ENCODE measurements around the gene NMNAT2.

Gene NMNAT2

DNA sequence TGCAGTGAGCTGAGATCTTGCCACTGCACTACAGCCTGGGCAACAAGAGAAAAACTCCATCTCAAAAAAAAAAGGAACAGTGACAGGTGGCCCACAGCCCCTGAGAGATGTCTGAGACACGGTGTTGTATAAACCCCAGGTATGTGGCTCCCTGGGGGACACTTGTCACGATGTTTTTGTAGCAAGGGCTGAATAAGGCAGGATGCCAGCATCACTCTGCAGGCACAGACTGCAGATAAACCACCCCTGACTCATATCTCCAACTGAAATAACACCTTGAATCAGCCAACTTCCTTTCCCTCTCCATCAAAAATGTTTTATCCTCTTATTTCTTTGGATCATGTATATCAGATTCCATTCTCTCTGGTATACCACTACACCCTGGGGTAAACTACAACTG, 52.5 kb downstream of the NMNAT2 start:
- no peak for DNase-seq (ENCODE audit: low read depth)

- DNase-seq (ENCODE audit: low read depth), result no peak
Measured at GRCh38 chr1:183365093-183365492, 53.1 kb downstream of the NMNAT2 start.

DNA sequence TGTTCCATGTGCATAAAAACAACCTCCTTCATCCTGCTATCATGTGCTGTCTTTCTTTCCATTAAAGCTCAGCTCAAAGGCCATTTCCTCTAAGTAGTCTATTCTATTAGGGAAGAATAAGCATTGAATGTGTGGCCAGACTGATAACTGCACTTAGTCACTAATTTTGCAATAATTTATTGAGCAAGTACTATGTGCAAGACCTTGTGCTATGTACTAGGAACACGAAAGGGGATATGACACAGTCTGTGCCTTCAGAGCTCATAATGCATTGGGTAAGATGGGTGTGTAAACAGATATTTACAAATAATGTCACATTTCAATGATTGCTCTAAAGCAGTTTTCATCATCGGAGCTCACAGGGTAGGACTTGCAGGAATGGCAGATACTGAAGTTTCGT, 54.2 kb downstream of the NMNAT2 start:
- DNase-seq (ENCODE audit: low read depth), result no peak

DNA sequence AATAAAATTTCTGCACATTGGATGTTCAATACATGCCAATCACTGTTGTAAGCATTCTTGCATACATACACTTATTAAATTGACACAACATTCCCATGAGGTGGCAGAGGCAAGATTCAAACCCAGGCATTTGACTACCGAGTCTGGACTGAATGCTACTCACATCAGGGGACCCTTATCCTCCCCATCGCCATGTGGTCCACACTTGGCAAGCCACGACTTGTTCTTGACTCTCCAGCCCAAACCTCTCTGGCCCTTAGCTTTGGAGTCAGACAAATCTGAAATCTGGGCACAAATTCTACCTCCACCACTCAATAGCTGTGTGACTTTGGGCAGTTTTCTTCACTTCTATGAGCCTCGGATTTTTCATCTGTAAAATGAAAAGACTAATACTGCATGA, 57.1 kb downstream of the NMNAT2 start:
- DNase-seq (ENCODE audit: low read depth), result no peak

GRCh38 chr1:183360473-183360872, 57.7 kb downstream of the NMNAT2 start:
- DNase-seq (ENCODE audit: low read depth), result no peak

- no peak for DNase-seq (ENCODE audit: low read depth)
Measured at GRCh38 chr1:183356534-183357182, 61.5 kb downstream of the NMNAT2 start.

DNA sequence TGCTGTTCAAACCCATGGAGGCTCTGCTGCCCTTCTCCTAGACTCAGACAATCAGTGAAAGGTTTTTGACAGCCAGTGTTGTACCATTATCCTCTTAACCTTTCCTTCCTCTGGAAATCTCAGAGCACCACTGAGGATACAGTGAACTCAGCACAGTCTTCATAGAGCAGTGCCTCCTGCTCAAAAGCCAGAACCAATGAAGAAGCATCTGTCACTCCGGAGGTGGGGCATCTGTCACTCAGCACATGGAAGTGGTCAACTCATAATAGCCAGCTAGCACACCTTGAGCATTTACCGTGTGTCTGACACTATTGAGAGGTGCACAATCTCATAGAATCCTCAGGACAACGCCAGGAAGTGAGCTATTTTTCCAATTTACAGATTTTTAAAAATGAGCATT, 62.4 kb downstream of the NMNAT2 start:
- no peak for DNase-seq (ENCODE audit: low read depth)

GRCh38 chr1:183355181-183355580, 63.0 kb downstream of the NMNAT2 start:
- no peak for DNase-seq (ENCODE audit: low read depth)

DNA sequence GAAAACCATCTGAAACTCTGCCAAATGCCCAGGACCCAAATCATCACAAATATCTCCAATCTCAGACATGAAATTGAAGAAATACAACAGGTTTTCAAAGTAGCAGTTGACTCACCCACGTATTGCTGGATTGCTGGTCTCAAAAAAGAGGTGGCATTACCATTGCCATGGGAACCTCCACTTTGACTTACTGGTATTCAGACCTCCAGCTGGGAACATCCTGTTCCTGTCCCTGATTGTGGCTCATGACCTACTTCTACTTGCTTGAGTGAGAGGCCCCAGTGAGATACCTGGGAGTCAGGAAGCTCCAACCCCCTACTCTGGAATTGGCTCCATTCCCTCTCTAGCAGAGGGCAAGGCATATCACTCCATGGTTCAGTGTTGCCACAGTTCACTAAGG, 64.6 kb downstream of the NMNAT2 start:
- DNase-seq (ENCODE audit: low read depth), result no peak

GRCh38 chr1:183349201-183349711, 68.9 kb downstream of the NMNAT2 start:
- no peak for DNase-seq (ENCODE audit: low read depth)

- no peak for DNase-seq (ENCODE audit: low read depth)
Measured at GRCh38 chr1:183346276-183346732, 71.9 kb downstream of the NMNAT2 start.

DNA sequence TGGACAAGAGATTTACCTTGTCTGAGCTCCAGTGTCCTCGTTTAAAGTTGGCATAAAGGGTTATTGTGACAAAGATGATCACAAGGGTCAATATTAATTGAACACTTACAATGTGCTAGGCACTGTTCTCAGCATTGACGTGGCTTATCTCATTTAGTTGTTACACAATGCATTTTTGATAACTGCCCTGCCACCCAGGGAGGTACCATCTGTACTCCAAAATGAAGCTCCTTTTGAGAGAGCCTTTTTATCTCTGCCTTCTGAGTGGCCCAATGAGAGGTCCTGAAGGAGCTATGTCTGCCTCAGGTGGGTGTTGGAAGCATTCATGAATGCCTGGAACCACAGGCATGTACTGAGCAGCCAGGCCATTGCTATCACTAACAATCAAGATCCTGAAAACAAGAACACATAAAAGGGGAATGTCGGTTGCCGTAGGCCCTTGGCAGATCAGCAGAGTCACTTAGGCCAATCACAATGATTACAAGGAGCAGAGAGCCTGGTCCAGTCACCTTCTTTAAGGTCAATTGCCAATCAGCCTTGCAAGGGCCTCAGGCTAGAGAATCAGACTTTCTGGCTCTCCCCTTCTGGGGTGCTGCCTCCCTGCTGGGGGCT, 78.5 kb downstream of the NMNAT2 start:
- DNase-seq (ENCODE audit: low read depth), result no peak

DNA sequence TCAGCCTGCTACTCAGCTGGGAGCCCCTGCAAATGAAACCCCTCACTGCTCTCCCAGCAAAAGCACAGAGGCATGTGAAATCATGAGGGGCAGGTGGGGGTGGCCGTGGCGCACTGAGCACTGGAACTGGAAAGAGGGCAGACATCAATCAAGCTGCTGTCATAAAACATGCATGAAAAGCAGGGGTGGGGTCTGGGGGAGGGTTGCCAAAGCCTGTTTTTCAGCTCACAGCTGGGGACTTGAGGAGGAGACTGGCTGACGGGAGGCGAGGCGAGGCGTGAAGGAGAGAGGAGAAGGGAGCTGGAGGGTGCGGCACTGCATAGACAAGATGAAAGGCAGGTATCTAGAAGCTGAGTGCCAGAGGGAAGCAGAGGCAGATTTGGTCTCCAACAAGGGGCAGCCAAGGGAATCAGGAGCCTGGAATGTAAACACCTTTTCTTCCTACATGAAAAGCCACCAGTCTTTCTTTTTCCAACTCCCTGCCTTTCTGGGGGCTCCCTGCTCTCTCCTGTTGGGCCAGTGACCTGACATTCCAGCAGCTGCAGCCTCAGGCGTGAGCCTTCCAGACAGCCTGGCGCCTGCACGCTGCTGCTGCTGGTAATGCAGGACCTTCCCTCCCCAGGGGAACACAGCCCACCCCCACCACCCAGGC, 87.0 kb downstream of the NMNAT2 start:
- DNase-seq (ENCODE audit: low read depth), result no peak

DNA sequence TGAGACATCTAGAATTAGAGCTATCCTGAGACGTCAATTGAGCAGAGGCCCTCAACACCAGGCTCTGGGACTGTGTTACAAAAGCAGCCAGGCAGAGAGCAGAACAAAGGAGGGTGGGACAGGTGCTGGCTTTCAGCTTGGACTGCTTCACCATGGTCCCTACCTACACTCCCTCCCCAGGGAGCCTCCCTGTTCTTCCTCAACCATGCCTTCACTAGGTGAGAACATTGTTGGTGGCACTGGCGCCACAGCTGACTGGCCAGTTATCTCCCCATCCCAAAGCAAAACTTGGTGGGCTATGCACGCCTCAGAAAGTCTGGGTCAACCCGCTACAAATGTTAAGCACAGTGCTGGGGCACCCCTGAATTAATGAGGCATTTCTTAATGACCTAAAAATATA, 87.8 kb downstream of the NMNAT2 start:
- no peak for DNase-seq (ENCODE audit: low read depth)

DNA sequence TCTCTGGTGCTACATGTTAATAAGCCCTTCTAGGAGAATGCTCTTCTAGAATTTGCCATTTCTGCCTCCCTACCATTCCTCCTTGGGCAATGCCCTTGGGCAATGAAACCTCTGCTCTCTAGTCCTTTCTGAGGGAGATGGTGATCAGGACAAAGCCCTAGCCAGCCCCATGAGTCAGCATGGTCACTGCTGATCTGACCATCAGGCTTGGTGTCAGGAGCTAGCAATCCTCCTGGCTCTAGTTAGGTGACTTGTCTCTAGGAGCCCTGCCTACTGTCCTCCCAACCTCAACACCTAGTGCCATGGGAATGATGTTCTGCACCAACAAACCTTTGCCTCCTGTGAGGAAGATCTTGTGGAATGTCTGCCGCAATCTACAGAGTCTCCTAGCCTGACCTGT, 89.8 kb downstream of the NMNAT2 start:
- no peak for DNase-seq (ENCODE audit: low read depth)

- DNase-seq (ENCODE audit: low read depth), result no peak
Measured at GRCh38 chr1:183327434-183328290, 90.5 kb downstream of the NMNAT2 start.

GRCh38 chr1:183323849-183324683, 94.1 kb downstream of the NMNAT2 start:
- no peak for DNase-seq (ENCODE audit: low read depth)

DNA sequence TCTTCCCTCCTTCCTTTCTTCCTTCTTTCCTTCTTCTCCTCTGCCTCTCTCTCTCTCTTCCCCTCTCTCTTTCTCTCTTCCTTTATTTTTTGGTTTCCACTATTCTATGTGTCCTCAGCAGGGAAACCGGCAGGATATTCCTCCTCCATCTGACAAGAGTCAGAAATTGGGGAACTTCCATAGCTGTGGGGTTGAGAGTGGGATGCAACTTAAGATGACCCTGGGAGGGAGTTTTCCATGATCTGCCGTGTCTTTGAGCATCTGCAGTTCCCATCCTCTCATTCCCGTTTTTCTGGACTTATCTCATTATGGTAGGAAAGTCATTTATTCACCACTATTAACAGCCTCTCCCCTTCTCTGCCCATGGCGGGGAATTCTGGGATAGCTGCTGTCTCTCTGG, 98.6 kb downstream of the NMNAT2 start:
- DNase-seq (ENCODE audit: low read depth), result no peak

- no peak for DNase-seq (ENCODE audit: low read depth)
Measured at GRCh38 chr1:183319051-183319450, 99.1 kb downstream of the NMNAT2 start.

DNA sequence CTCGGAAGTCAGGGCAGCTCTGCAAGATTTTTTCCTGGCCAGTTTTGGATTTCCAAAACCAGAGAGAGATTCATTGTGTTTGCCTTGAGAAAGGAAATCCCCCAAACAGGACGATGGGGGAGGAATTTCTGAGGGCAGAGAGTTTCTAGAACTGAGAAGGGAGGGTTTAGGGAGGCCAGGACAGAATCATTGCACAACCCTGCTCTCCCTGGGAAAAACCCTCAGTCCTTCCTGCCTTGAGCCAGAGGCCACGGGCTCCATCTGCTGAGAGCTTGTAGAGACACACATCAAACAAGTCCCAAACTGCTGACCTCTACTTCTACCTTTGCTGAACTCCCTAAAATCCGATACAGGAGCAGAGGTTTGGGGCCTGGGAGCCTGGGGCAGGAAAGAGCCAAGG, 99.7 kb downstream of the NMNAT2 start:
- DNase-seq (ENCODE audit: low read depth), result no peak

- DNase-seq (ENCODE audit: low read depth), result no peak
Measured at GRCh38 chr1:183315991-183316758, 102.0 kb downstream of the NMNAT2 start.
